Nephron (organoid): Measurements from ENCODE around the gene SSH2.

Source experiments
- H3K27ac Mint-ChIP-seq, 3 experiments: 2 replicates each; pipeline ENCODE4 v1.8.0; 2020; ENCODE audit warnings: mixed read lengths in 3 of 3, mild to moderate bottlenecking in 2 of 3, moderate library complexity in 1 of 3
- H3K27me3 Mint-ChIP-seq: 2 replicates; pipeline ENCODE4 v1.8.0; 2021; ENCODE audit warnings: low read depth, mild to moderate bottlenecking, moderate library complexity, mixed read lengths
- H3K36me3 Mint-ChIP-seq: 2 replicates; pipeline ENCODE4 v1.8.0; 2020; ENCODE audit warnings: low read depth, mixed read lengths
- H3K4me1 Mint-ChIP-seq: 2 replicates; pipeline ENCODE4 v1.8.0; 2020; ENCODE audit warnings: mixed read lengths
- H3K4me3 Mint-ChIP-seq, 3 experiments: 2 replicates each; pipeline ENCODE4 v1.8.0; 2020; ENCODE audit warnings: mild to moderate bottlenecking in 3 of 3, mixed read lengths in 3 of 3, moderate library complexity in 2 of 3
- H3K9me3 Mint-ChIP-seq: 2 replicates; pipeline ENCODE4 v1.8.0; 2020; ENCODE audit warnings: mixed read lengths
- CTCF ChIP-seq, 3 experiments: fragments of 200-600 bp; sonication (generic); IDR thresholded peaks; one replicate each; pipeline ENCODE4 v1.5.0; 2021; ENCODE audit warnings: antibody characterized with exemption in 3 of 3; ENCODE audit not compliant: unreplicated experiment in 3 of 3

Gene SSH2

GRCh38 chr17:29723278-29724047, 206.6 kb downstream of the SSH2 start:
- peaks cover 6% of the 10 kb centered on the region for H3K9me3 Mint-ChIP-seq
- peaks cover 8% of the 10 kb centered on the region for H3K36me3 Mint-ChIP-seq
- H3K4me1 Mint-ChIP-seq: peaks cover 53% of the 10 kb centered on the region
- peak overlapping the region; percentile 70 to 89 (median 78) for H3K27ac Mint-ChIP-seq
- H3K27me3 Mint-ChIP-seq: no peaks in the 10 kb centered on the region
- TF ChIP-seq CTCF (IDR thresholded peaks at IDR 0.05; ENCODE audit: unreplicated experiment in 3 of 3): no peak
- peak overlapping the region in 1 of 3 experiments; percentile 7 for H3K4me3 Mint-ChIP-seq

GRCh38 chr17:29722411-29723198, 207.4 kb downstream of the SSH2 start:
- Mint-ChIP-seq H3K9me3 (peaks cover 1% of the 10 kb centered on the region), H3K36me3 (peaks cover 2% of the 10 kb centered on the region), H3K27me3 (no peaks in the 10 kb centered on the region), H3K4me3 (peak overlapping the region; percentile 8 to 60 (median 24)), H3K27ac (peak overlapping the region; percentile 70 to 89 (median 78)), H3K4me1 (peaks cover 58% of the 10 kb centered on the region)
- no peak for TF ChIP-seq CTCF (IDR thresholded peaks at IDR 0.05; ENCODE audit: unreplicated experiment in 3 of 3)

DNA sequence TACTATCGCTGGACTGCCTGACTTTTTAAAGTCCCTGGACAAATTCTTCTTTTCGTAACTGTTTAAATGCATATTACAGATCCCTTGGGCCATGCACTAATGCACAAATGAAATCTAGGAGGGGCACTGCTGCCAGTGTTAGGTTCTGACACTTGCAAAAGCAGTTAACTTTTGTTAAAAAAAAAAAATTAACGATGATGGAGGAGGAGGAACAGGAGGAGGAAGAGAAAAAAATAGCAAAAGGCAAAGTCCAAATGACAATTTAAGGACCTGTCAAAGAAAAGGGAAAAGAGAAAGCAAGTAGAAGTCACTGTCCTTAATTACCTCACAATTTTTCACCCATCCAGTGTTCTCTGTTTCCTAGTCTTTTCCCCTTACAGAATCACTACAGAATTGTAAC, 209.5 kb downstream of the SSH2 start:
- peak overlapping the region in 1 of 3 experiments; percentile 32 for H3K4me3 Mint-ChIP-seq
- peaks cover 42% of the 10 kb centered on the region for H3K4me1 Mint-ChIP-seq
- no peak for TF ChIP-seq CTCF (IDR thresholded peaks at IDR 0.05; ENCODE audit: unreplicated experiment in 3 of 3)
- no peaks in the 10 kb centered on the region for H3K27me3 Mint-ChIP-seq
- peak overlapping the region; percentile 78 to 89 (median 89) for H3K27ac Mint-ChIP-seq
- no peaks in the 10 kb centered on the region for H3K36me3 Mint-ChIP-seq
- no peaks in the 10 kb centered on the region for H3K9me3 Mint-ChIP-seq

DNA sequence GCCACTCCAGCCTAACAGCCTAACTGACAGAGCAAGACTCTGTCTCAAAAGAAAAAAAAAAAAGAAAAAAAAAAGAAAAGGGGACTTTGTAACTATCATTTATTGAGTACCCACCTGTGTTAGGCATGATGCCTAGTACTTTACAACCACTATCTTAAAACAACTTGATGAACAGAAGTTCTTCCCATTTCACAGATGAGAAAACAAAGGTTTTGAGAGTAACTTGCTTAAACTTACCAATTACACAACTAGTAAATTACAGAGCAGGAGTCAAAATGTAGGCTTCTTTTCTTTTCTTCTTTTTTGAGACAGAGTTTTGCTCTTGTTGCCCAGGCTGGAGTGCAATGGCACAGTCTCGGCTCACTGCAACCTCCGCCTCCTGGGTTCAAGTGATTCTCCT, 210.6 kb downstream of the SSH2 start:
- H3K27ac Mint-ChIP-seq: peak overlapping the region in 1 of 3 experiments; percentile 38
- no peaks in the 10 kb centered on the region for H3K36me3 Mint-ChIP-seq
- no peak for TF ChIP-seq CTCF (IDR thresholded peaks at IDR 0.05; ENCODE audit: unreplicated experiment in 3 of 3)

GRCh38 chr17:29718446-29719039, 211.5 kb downstream of the SSH2 start:
- peak overlapping the region in 1 of 3 experiments; percentile 82 for H3K27ac Mint-ChIP-seq
- no peaks in the 10 kb centered on the region for H3K27me3 Mint-ChIP-seq
- H3K4me3 Mint-ChIP-seq: no peak overlapping the region
- peaks cover 36% of the 10 kb centered on the region for H3K4me1 Mint-ChIP-seq
- no peaks in the 10 kb centered on the region for H3K36me3 Mint-ChIP-seq
- TF ChIP-seq CTCF (IDR thresholded peaks at IDR 0.05; ENCODE audit: unreplicated experiment in 3 of 3): no peak
- no peaks in the 10 kb centered on the region for H3K9me3 Mint-ChIP-seq

More for the DNA sequence above, 210.6 kb downstream of the SSH2 start:
- Mint-ChIP-seq H3K4me3 (no peak overlapping the region), H3K4me1 (peaks cover 40% of the 10 kb centered on the region), H3K27me3 (no peaks in the 10 kb centered on the region), H3K9me3 (no peaks in the 10 kb centered on the region)
